SK-N-MC (cell line): ENCODE measurements around the gene HAT1.
A peak's percentile ranks its signal among the peaks of the same experiment; 100 is the strongest.

Experiments used
- DNase-seq: peaks from one replicate; pipeline ENCODE4 v3.0.0-alpha.2; 2011; ENCODE audit warnings: low read depth, low spot score
- H3K27ac ChIP-seq: fragments of 200-600 bp; sonication (generic); 2 replicates; pipeline ENCODE4 v1.5.1; 2016; ENCODE audit warnings: mixed run types
- H3K36me3 ChIP-seq: fragments of 200-600 bp; sonication (generic); 2 replicates; pipeline ENCODE4 v1.6.1; 2017; ENCODE audit warnings: antibody characterized with exemption, low read length, mixed read lengths; ENCODE audit not compliant: insufficient read depth
- H3K4me3 ChIP-seq: fragments of 200-600 bp; sonication (generic); 2 replicates; pipeline ENCODE4 v1.5.1; 2016
- H3K9ac ChIP-seq: fragments of 200-600 bp; sonication (generic); 2 replicates; pipeline ENCODE4 v1.8.0; 2017; ENCODE audit warnings: mixed run types, mixed read lengths; ENCODE audit not compliant: insufficient read length
- H3K9me3 ChIP-seq: fragments of 200-600 bp; sonication (generic); 2 replicates; pipeline ENCODE4 v1.6.1; 2017; ENCODE audit warnings: low read depth, mild to moderate bottlenecking, antibody characterized with exemption, low read length, moderate library complexity, mixed read lengths
- EZH2 ChIP-seq: fragments of 200-600 bp; sonication (generic); IDR thresholded peaks from one replicate; pipeline ENCODE4 v1.6.1; 2017; ENCODE audit warnings: antibody characterized with exemption
- FOXP2 ChIP-seq: optimal IDR thresholded peaks from 2 replicates; pipeline ENCODE3; 2011; ENCODE audit warnings: mild to moderate bottlenecking, moderate library complexity; ENCODE audit not compliant: insufficient read depth; ENCODE audit errors: extremely low read length, control extremely low read depth
- POLR2AphosphoS5 ChIP-seq: IDR thresholded peaks from 2 replicates; pipeline ENCODE4 v1.6.1; 2012; ENCODE audit warnings: mild to moderate bottlenecking, low read depth, low read length, borderline replicate concordance

The HAT1 gene, protein sequence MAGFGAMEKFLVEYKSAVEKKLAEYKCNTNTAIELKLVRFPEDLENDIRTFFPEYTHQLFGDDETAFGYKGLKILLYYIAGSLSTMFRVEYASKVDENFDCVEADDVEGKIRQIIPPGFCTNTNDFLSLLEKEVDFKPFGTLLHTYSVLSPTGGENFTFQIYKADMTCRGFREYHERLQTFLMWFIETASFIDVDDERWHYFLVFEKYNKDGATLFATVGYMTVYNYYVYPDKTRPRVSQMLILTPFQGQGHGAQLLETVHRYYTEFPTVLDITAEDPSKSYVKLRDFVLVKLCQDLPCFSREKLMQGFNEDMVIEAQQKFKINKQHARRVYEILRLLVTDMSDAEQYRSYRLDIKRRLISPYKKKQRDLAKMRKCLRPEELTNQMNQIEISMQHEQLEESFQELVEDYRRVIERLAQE

DNA sequence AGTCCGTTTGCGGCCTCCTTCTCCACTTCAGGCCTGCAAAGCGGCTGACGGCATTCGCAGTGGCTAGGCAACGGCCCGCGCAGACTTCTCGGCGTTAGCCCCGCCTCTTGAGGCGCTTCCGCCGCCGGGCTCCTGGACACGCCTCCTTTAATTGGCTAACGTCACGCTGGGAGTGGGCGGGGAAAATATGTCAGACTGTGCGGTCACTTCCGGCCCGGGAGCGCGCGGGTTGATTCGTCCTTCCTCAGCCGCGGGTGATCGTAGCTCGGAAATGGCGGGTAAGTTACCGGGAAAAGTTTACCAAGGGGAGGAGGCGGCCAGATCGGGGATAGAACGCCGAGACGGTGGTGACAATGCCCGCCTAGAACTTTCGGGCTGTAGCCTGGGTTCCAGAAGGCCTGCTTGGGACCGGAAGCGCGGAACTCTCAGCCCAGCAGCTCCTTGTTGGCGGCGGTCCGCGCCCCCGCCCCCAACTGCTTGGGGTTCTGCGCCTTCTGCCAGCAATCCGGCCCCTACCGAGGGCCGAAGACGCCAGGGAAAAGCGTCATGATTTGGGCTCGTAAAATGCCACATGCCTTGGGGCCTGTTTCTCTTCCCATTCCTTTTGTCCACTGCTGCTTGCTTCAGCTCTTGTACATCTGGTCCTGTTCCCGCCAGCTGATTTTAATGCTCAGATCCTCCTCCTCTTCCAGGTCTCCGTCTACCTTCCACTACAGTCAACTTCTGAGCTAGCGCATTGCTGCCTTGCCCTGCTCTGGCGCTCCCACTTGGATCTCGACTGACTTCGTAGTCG, at the start of gene HAT1:
HAT1 (plus strand) TSS at position 232 of the 793 bp plus-strand sequence; CDS start at position 272, 40 bp downstream.
- no peaks in the 10 kb centered on the region for H3K9me3 ChIP-seq
- H3K36me3 ChIP-seq: peaks cover 27% of the 10 kb centered on the region
- peak; percentile 92 for DNase-seq
- H3K27ac ChIP-seq: peak within 1 kb of the TSS; percentile 80
- TF ChIP-seq POLR2AphosphoS5: peak; percentile 79; the same call in 1 of the 2 replicates
- TF ChIP-seq EZH2: no peak
- peak; percentile 37 for TF ChIP-seq FOXP2
- peak within 1 kb of the TSS; percentile 84 for H3K9ac ChIP-seq
- peak within 1 kb of the TSS; percentile 77 for H3K4me3 ChIP-seq

DNA sequence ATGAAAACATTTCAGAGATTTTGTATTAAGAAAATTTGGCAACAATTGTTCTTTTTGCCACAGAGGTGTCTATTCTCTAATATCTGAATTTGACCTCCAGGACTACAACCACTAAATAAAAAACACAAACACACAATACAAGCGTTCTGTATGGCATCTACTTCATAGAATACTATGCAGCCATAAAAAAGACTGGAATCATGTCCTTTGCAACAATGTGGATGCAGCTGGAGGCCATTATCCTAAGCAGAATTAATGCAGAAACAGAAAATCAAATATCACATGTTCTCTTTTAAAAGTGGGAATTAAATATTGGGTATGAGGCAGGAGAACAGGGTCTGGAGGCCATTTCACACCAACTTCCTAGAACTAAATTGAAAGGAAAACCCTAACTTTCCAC, 47.7 kb upstream of the HAT1 start:
- DNase-seq: no peak
- TF ChIP-seq FOXP2: no peak
- TF ChIP-seq EZH2: no peak
- TF ChIP-seq POLR2AphosphoS5: no peak
- peaks cover 14% of the 10 kb centered on the region; the same call in 1 of the 2 replicates for H3K36me3 ChIP-seq
- no peaks in the 10 kb centered on the region for H3K9me3 ChIP-seq
- no peak overlapping the region for H3K4me3 ChIP-seq
- no peak overlapping the region for H3K27ac ChIP-seq
- no peak overlapping the region for H3K9ac ChIP-seq

DNA sequence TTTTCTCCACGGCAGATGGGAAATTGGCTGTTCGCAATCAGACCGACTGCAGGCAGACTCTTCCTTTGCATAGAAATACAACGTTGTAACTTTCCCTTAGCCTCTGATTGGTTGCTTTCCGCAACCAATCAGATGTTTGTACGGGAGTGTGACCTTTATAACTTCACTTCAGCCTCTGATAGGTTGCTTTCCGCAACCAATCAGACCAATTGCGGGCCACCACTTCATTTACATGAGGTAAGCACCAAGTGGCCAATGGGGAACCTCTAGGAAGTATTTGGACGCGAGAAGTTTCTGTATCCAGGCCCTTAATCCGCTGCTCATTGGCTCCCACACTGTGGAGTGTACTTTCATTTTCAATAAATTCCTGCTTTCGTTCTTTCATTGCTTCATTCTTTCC, 47.3 kb upstream of the HAT1 start:
- DNase-seq: no peak
- Histone ChIP-seq H3K27ac (no peak overlapping the region), H3K9me3 (no peaks in the 10 kb centered on the region), H3K36me3 (peaks cover 11% of the 10 kb centered on the region; the same call in 1 of the 2 replicates), H3K9ac (no peak overlapping the region), H3K4me3 (no peak overlapping the region)
- TF ChIP-seq POLR2AphosphoS5 (no peak), FOXP2 (no peak), EZH2 (no peak)

DNA sequence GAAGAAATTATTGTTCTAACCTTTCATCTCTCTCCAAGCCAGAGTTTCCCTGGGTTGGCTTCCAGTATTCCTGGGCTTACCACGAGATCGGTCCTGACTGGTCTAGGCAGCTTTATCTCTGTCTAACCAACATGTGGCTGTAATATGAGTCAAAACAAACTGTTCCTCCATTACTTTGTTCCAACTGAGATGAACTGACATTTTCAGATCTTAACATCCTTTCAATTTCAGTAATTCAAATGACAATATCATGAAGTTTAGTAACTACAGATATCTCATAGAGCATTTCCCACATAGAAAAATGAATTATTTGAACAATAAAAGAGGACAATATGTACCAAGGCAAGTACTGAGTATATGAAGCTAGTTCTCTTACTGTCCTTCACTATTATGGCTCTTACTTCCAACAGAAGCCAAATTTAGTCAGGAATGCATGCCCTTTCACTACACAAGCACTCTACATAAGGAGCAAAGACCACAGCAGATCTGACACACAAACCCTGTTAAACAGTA, 43.7 kb upstream of the HAT1 start:
- no peak for DNase-seq
- Histone ChIP-seq H3K9ac (no peak overlapping the region), H3K36me3 (peaks cover 11% of the 10 kb centered on the region; the same call in 1 of the 2 replicates), H3K4me3 (no peak overlapping the region), H3K9me3 (no peaks in the 10 kb centered on the region), H3K27ac (no peak overlapping the region)
- TF ChIP-seq EZH2: no peak
- TF ChIP-seq POLR2AphosphoS5: no peak
- no peak for TF ChIP-seq FOXP2

DNA sequence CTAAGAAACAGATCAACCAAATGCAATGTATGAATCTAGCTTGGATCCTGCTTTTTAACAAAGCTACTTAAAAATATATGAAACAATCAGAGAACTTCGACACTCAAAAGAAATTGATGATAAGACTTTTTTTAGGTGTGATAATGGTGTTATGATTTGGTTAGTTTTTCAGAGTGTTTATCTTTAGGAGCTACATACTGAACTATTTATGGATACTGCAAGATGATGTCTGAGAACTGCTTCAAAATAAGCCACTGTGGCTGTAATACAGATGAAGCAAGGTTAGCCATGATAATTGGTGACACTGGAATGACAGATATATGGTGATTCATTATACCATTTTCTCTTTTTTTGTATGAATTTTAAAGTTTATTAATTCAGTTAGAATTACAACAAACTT, 42.4 kb upstream of the HAT1 start:
- Histone ChIP-seq H3K36me3 (peaks cover 6% of the 10 kb centered on the region; the same call in 1 of the 2 replicates), H3K9me3 (no peaks in the 10 kb centered on the region), H3K4me3 (no peak overlapping the region), H3K9ac (no peak overlapping the region), H3K27ac (no peak overlapping the region)
- no peak for DNase-seq
- TF ChIP-seq EZH2: no peak

DNA sequence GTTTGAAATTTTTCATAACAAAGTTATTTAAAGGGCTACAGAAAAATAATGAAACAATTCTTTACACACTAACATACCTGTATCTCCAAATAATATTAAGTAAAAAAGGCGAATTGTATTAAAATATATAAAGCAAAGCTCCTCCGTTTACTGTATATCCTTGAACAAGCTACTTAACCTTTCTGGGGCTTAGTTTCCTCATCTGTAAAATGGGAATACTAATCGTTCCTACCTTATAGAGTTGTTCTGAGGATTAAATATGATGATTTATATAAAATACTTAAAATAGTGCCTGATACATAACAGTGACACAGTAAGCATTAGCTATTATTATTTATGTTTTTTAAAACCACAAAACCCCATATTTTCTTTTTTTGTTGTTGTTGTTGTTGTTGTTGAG, 41.5 kb upstream of the HAT1 start:
- Histone ChIP-seq H3K36me3 (no peaks in the 10 kb centered on the region; the same call in 1 of the 2 replicates), H3K9ac (no peak overlapping the region), H3K27ac (no peak overlapping the region), H3K4me3 (no peak overlapping the region), H3K9me3 (no peaks in the 10 kb centered on the region)
- DNase-seq: no peak
- TF ChIP-seq EZH2 (no peak), POLR2AphosphoS5 (no peak), FOXP2 (no peak)

DNA sequence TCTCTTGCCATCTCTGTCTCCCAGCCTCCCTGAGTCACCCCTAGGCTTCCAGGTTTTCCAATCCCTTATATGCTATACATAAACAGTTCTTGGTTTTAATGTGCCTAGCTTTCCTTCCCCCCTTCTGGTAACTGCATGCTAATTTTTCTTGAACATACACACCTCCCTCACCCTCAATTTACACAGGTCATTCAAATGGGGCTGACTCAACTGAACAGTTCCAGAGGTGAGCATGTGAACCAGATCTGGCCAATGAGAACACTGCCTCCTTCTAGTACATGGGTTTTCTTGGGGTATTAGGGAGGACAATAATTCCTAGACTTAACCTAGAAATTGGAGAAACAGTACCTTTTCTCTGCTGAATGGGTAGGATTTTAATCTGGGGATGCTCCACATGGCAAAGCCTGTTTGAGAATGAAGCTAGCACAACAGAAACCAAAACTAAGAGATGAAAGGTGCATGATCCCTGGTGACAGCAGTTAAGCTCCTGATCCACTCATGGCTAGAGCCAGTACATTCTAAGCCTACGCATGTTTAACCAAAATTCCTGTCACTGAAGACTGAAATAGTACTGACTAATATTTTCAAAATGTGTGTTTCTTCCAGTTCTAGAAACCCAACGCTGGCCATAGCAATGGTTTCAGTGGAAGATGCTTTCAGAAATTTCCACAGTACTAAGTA, 40.0 kb upstream of the HAT1 start:
- H3K27ac ChIP-seq: no peak overlapping the region
- no peak for TF ChIP-seq POLR2AphosphoS5
- TF ChIP-seq FOXP2: no peak
- peaks cover under 1% of the 10 kb centered on the region for H3K36me3 ChIP-seq
- H3K9ac ChIP-seq: no peak overlapping the region
- H3K9me3 ChIP-seq: no peaks in the 10 kb centered on the region
- no peak overlapping the region for H3K4me3 ChIP-seq
- no peak for DNase-seq

DNA sequence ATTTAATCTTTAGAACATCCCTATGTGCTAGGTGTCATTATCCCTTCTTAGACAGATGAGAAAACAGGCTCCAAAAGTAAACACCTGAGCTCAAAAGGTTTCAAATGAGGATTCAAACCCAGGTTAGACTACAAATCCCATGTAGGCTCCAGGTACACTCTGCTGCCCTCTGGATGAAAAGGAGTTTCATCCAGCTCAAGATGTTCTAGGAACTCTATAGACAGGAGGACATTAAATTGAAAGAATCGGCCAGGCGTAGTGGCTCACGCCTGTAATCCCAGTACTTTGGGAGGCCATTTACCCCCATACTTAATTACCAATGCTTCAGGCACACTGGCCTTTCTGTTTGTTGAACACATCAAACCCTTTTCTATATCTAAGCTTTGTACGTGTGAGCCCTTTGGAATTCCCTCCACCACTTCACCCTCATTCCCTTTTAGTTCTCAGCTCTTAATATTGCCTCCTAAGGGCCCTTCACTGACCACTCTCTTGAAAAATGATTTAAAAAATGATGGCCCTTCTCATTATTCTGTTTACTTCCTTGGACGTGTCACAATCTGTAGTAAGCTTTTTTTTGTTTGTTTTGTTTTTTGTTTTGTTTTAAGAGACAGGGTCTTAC, 38.9 kb upstream of the HAT1 start:
- TF ChIP-seq POLR2AphosphoS5: no peak
- no peak for TF ChIP-seq FOXP2
- no peak for TF ChIP-seq EZH2

More for the DNA sequence above, 38.9 kb upstream of the HAT1 start:
- no peak overlapping the region for H3K4me3 ChIP-seq
- DNase-seq: no peak
- no peaks in the 10 kb centered on the region for H3K9me3 ChIP-seq
- no peak overlapping the region for H3K27ac ChIP-seq
- H3K36me3 ChIP-seq: peaks cover 6% of the 10 kb centered on the region
- H3K9ac ChIP-seq: no peak overlapping the region
